Spleen (tissue), 7 donors: ENCODE results near the gene CROT.
"Not testable (repeated sequence)": the region's sequence is repeated elsewhere in the genome, so short reads cannot be mapped to it uniquely, and the experiment has no call there.

ENCODE experiments used
- POLR2A ChIP-seq, 3 donors: fragments of 450-650 bp; IDR thresholded peaks; one replicate each; pipeline ENCODE4 v1.5.1; 2017; ENCODE audit warnings: antibody characterized with exemption in 3 of 3, mild to moderate bottlenecking in 1 of 3
- TF ChIP-seq, protein P1 (sequence below), 11 experiments: fragments of 200-600 bp in 7 of 11; fragments of 450-650 bp in 4 of 11; sonication (generic) in 4 of 11; IDR thresholded peaks in 8 of 11; conservative IDR thresholded peaks in 3 of 11; 1 replicate in 7 of 11; 2 replicates in 4 of 11; pipeline versions ENCODE4 v1.4.0 to v1.8.0; 2016 to 2021; ENCODE audit warnings: antibody characterized with exemption in 11 of 11, inconsistent platforms in 4 of 11, mild to moderate bottlenecking in 1 of 11
- donor health status: DM: no; HTN: no; CAD: no; lungs with moderate emphysema.
- donor health status: DM: no; HTN: no; CAD: no.
- donor health status: DM: no; HTN: no; CAD: no.

DNA sequence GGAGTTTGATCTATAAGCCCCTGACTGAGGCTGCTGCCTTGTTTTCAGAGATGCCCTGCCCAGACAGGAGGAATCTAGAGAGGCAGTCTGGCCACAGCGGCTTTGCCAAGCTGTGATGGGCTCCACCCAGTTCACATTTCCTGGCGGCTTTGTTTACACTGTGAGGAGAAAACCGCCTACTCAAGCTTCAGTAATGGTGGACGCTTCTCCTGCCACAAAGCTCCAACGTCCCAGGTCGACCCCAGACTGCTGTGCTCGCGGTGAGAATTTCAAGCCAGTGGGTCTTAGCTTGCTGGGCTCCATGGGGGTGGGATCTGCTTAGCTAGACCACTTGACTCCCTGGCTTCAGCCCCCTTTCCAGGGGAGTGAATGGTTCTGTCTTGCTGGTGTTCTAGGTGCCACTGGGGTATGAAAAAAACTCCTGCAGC is 26.3 kb upstream of the CROT start:
- not testable (repeated sequence) for TF ChIP-seq POLR2A (IDR thresholded peaks at IDR 0.05)
- TF ChIP-seq, protein P1, sequence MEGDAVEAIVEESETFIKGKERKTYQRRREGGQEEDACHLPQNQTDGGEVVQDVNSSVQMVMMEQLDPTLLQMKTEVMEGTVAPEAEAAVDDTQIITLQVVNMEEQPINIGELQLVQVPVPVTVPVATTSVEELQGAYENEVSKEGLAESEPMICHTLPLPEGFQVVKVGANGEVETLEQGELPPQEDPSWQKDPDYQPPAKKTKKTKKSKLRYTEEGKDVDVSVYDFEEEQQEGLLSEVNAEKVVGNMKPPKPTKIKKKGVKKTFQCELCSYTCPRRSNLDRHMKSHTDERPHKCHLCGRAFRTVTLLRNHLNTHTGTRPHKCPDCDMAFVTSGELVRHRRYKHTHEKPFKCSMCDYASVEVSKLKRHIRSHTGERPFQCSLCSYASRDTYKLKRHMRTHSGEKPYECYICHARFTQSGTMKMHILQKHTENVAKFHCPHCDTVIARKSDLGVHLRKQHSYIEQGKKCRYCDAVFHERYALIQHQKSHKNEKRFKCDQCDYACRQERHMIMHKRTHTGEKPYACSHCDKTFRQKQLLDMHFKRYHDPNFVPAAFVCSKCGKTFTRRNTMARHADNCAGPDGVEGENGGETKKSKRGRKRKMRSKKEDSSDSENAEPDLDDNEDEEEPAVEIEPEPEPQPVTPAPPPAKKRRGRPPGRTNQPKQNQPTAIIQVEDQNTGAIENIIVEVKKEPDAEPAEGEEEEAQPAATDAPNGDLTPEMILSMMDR (IDR thresholded peaks at IDR 0.05 in 8 of 11, conservative IDR thresholded peaks at IDR 0.05 in 3 of 11) = not testable (repeated sequence)
